Stomach smooth muscle (tissue), 2 donors: Measurements from ENCODE around the gene ZNF777.
"Not testable (repeated sequence)": the region's sequence is repeated elsewhere in the genome, so short reads cannot be mapped to it uniquely, and the experiment has no call there.

Source experiments
- H3K27ac ChIP-seq: one replicate; pipeline ENCODE4 v1.7.0; 2013; ENCODE audit warnings: mild to moderate bottlenecking, low read length, inconsistent platforms
- H3K27me3 ChIP-seq, 2 donors: one replicate each; pipeline ENCODE4 v1.7.0; 2013; ENCODE audit warnings: low read length in 2 of 2; ENCODE audit not compliant: insufficient read depth in 2 of 2, control insufficient read depth in 1 of 2
- H3K36me3 ChIP-seq, 2 donors: one replicate each; pipeline ENCODE4 v1.7.0; 2013; ENCODE audit warnings: low read length in 2 of 2; ENCODE audit not compliant: control insufficient read depth in 2 of 2, insufficient read depth in 2 of 2
- H3K4me1 ChIP-seq: one replicate; pipeline ENCODE4 v1.7.0; 2013; ENCODE audit warnings: low read length; ENCODE audit not compliant: control insufficient read depth, insufficient read depth
- H3K4me3 ChIP-seq, 2 donors: one replicate each; pipeline ENCODE4 v1.7.0; 2013; ENCODE audit warnings: low read length in 2 of 2
- H3K9ac ChIP-seq, 2 donors: one replicate each; pipeline ENCODE4 v1.7.0; 2013; ENCODE audit warnings: low read length in 2 of 2, mild to moderate bottlenecking in 1 of 2
- H3K9me3 ChIP-seq, 2 donors: one replicate each; pipeline ENCODE4 v1.7.0; 2013; ENCODE audit warnings: low read length in 2 of 2; ENCODE audit not compliant: control insufficient read depth in 2 of 2
- donor health status: healthy.
- donor health status: Pancreatic carcinoma.

Gene ZNF777

DNA sequence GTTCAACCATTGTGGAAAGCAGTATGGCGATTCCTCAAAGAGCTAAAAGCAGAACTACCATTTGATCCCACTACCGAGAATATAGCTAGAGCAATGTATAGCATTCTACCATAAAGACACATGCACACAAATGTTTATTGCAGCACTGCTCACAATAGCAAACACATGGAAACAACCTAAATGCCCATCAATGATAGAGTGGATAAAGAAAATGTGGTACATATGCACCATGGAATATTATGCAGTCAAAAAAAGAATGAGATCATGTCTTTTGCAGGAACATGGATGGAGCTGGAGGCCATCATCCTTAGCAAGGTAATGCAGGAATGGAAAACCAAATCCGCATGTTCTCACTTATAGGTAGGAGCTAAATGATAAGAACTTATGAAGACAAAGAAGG, 47.8 kb downstream of the ZNF777 start:
- not testable (repeated sequence) for H3K27ac ChIP-seq, H3K4me3 ChIP-seq, H3K27me3 ChIP-seq, H3K9ac ChIP-seq, H3K9me3 ChIP-seq, H3K4me1 ChIP-seq, H3K36me3 ChIP-seq

DNA sequence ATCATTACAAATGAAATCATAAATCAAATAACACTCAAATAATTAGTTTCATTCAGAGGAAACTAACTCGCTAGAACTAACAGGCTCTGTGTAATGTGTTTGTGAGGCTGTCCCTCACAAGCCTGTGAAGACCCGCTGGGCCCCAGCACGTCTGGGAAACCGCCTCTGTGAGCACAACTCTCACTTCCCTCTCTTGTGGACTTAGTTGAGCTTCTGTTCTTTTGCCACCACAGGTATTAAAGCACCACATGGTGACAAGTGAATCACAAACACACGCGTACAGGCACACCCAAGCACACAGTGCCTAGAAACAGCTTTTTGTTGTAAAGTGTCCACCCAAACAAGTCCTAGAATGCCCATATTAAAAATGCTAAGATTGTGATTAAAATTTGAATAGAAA, 51.0 kb downstream of the ZNF777 start:
- Histone ChIP-seq H3K4me1 (no peaks in the 10 kb centered on the region), H3K4me3 (no peak overlapping the region), H3K9me3 (no peaks in the 10 kb centered on the region), H3K27me3 (no peaks in the 10 kb centered on the region), H3K27ac (no peak overlapping the region), H3K36me3 (no peaks in the 10 kb centered on the region), H3K9ac (no peak overlapping the region)

DNA sequence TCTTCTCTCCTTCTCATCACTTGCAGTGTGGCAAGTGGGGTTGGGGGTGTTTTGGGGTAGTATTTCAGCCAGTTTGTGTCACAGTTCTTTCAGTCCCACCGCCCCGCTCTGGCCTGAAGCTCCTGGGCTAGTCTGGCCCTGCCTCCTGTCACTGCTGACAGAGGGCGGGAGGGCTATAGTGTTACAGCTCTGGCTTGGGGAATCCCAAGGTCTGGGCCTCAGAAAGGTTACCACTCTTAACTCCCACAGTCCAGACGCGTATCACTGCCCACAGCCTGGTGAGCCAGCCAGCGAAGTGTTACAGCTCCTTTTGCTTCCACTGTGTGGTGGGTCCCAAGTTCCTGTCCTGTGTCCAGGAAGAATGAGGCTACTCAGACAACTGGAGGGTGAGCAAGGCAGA, 56.0 kb downstream of the ZNF777 start:
- Histone ChIP-seq H3K9me3 (no peaks in the 10 kb centered on the region), H3K27me3 (no peaks in the 10 kb centered on the region), H3K9ac (no peak overlapping the region), H3K27ac (no peak overlapping the region), H3K4me3 (no peak overlapping the region), H3K36me3 (no peaks in the 10 kb centered on the region), H3K4me1 (no peaks in the 10 kb centered on the region)

DNA sequence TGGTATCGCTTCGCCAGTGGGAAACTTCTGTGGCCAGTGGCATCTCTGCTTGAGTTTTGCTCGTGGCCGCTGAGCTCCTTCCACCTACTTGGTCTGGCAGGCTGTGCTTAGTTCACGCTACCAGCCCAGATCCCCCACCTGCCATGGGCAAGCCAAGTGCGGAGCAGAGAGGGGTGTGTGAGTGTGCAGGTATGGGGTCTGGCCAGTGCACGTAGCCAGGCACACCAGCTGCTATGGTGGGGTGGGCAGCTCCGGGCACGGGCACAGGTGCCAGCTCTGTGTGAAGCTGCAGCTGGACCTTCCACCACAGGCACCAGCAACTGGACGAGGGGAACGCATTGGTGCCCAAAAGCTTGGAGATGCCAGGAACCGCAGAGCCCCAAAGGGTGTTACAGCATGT, 56.5 kb downstream of the ZNF777 start:
- no peaks in the 10 kb centered on the region for H3K36me3 ChIP-seq
- no peak overlapping the region for H3K9ac ChIP-seq
- H3K4me3 ChIP-seq, result no peak overlapping the region
- no peak overlapping the region for H3K27ac ChIP-seq
- no peaks in the 10 kb centered on the region for H3K9me3 ChIP-seq
- H3K27me3 ChIP-seq, result no peaks in the 10 kb centered on the region
- H3K4me1 ChIP-seq, result no peaks in the 10 kb centered on the region

DNA sequence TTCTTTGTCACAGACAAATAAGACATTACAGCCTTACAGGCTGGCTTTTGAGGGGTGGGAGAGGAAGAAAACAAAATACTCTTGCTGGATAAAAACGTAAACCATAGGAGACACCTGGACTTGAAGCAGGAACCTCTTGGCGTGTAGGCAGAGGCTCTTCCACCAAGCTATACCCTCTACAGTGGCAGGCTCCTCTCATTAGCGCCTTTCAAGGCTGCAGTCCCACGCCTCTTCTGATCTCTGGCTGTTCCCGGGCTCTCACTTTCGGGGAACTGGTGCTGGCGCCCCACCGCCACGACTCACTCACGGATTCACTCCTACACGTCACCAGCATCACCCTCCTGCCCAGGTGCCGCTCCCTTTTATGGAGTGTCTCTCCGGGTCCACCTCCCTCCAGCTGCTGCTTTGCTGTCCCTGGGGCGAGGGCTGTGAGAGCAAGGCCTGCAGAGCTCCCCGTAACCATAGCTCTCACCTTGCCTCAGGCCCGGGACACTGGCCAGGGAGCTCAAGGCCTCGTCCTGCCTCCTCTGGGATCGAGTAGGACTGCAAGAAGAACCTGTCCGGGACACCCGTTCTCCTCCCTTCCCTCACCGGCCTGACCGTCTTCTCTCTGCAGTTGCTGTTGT, 62.6 kb downstream of the ZNF777 start:
- H3K4me1 ChIP-seq, result no peaks in the 10 kb centered on the region
- peaks cover 7 to 11% of the 10 kb centered on the region in 2 donors for H3K9me3 ChIP-seq
- H3K36me3 ChIP-seq, result no peaks in the 10 kb centered on the region
- H3K9ac ChIP-seq, result no peak overlapping the region
- no peak overlapping the region for H3K4me3 ChIP-seq
- H3K27me3 ChIP-seq, result peaks cover 0 to 2% of the 10 kb centered on the region in 2 donors
- H3K27ac ChIP-seq, result no peak overlapping the region

DNA sequence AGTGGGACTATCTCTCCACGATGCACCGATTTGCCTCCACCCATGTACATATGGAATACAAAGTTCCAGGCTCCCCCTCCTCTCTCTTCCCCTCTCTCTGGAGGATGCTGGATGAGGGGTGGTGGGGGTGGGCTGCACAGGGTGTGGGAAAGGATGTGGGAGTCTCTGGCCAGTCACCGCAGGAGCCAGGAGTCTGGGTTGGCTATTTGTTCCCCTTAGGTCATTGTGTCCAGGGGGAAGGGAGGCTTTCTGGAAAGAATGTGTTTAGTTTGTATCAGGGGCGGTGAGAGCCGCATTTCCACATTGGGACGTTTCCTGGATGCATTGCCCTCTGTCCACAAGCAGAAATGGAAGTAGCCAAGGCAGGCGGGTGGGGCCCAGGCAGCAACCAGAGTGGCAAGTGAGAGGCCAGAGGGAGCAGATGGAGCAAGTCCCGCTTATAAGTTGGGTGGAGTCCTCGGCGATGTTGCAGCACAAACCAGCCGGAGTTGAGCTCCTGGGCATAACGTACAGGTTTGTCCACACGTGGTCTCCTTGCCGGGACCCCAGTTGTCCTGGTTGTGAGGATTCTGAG, 63.3 kb downstream of the ZNF777 start:
- Histone ChIP-seq H3K9ac (no peak overlapping the region), H3K4me3 (no peak overlapping the region), H3K9me3 (peaks cover 7 to 11% of the 10 kb centered on the region in 2 donors), H3K27ac (no peak overlapping the region), H3K27me3 (peaks cover 0 to 2% of the 10 kb centered on the region in 2 donors), H3K36me3 (no peaks in the 10 kb centered on the region), H3K4me1 (no peaks in the 10 kb centered on the region)

DNA sequence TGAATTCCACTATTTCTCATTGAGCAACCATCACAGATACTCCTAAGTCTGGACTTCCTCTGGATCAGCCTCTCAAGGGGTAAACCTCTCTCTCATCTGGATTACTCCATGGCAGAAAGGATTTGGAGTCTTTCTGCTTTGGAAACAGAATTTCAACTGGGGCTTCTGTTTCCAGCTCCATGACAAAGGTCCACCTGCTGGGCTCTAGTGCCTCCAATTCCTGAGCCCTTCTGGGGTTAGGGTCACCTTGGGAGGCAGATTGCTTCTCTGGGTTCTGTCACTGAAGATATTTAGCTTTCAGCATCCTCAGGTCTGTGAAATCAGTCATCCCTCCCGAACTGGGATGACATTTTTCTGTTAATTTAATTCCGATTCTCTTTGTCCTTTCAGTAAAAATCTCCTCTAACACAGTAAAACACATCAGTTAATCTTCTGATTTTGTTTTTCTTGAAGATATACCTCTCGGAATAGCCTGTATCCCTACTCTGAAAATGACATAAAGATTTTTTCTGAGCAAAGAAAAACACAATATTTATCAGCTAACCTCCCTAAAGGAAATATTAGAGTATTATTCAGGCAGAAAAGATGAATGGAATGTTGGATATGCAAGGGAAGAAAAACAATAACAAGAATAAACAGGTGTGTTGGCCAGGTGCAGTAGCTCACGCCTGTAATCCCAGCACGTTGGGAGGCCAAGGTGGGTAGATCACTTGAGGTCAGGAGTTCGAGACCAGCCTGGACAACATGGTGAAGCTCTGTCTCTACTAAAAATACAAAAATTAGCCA, 72.1 kb downstream of the ZNF777 start:
- H3K4me3 ChIP-seq, H3K9ac ChIP-seq, H3K36me3 ChIP-seq, H3K4me1 ChIP-seq, H3K27ac ChIP-seq, H3K9me3 ChIP-seq, H3K27me3 ChIP-seq: not testable (repeated sequence)

DNA sequence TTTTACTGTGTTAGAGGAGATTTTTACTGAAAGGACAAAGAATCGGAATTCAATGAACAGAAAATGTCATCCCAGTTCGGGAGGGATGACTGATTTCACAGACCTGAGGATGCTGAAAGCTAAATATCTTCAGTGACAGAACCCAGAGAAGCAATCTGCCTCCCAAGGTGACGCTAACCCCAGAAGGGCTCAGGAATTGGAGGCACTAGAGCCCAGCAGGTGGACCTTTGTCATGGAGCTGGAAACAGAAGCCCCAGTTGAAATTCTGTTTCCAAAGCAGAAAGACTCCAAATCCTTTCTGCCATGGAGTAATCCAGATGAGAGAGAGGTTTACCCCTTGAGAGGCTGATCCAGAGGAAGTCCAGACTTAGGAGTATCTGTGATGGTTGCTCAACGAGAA, 74.3 kb downstream of the ZNF777 start:
- not testable (repeated sequence) for H3K9me3 ChIP-seq, H3K9ac ChIP-seq, H3K27me3 ChIP-seq, H3K4me1 ChIP-seq, H3K4me3 ChIP-seq, H3K36me3 ChIP-seq, H3K27ac ChIP-seq

DNA sequence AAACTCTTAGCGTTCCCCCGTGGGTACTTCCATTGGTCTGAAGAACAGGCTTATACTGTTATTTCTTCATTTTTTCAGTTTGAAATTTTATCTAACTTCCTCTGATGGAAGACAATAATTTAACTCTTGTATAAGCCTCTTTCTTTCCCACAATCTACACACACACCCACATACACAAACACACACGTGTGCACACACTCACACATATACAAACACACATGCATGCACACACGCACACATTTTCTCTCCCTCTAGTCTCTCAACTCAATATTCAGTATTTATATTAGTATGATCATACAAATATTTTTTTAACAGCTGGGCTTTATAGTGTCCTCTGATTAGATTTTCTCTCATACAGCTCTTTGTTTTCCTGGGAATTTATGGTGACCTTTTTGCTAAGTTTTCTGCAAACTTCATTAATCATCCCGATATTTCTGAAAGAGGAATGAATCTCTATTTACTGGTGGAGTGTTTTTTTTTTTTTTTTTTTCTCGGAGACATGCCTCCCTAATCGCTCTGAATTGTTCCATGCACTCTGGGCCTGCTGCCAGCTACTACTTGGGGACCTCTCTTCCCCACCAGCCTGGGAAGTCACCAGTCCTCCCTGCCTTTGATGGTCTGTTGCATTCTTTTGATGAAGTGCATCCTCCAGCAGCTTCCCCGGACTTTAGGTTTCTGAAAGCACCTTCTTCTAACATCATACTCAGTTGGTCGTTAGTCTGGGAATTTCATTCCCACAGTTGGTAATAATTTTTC, 75.5 kb downstream of the ZNF777 start:
- Histone ChIP-seq H3K9me3 (peaks cover 4 to 13% of the 10 kb centered on the region in 2 donors), H3K4me1 (no peaks in the 10 kb centered on the region)

More for the DNA sequence above, 75.5 kb downstream of the ZNF777 start:
- Histone ChIP-seq H3K4me3 (no peak overlapping the region), H3K27me3 (no peaks in the 10 kb centered on the region), H3K9ac (no peak overlapping the region), H3K36me3 (no peaks in the 10 kb centered on the region), H3K27ac (no peak overlapping the region)
